T-cell (primary cell): ENCODE results near the gene SLC24A4. TPM values are rescaled to one million over a fixed set of nuclear protein-coding genes. Genes with fewer than 3 reads are reported as not detected.

Experiments
- ATAC-seq, 4 experiments: fragments of 200-7000 bp in 3 of 4; fragments of 150-1000 bp in 1 of 4; cut with Tn5 transposase; replicated peaks in 1 of 4; 1 replicate in 3 of 4; 2 replicates in 1 of 4; pipeline ENCODE4 v1.10.0; 2021; ENCODE audit warnings: moderate library complexity in 3 of 4, mild to moderate bottlenecking in 2 of 4, moderate number of reproducible peaks in 1 of 4
- CTCF ChIA-PET, 2 donors: fragments of 300-600 bp; sonication (Branson Sonifier 250); formaldehyde crosslinking; loops; one replicate each; lab custom pipeline; 2022; ENCODE audit warnings: antibody characterized with exemption in 2 of 2; lab: Charles Lee
- POLR2A ChIA-PET, 2 donors: fragments of 300-600 bp; sonication (Branson Sonifier 250); formaldehyde crosslinking; loops; one replicate each; lab custom pipeline; 2022; ENCODE audit warnings: antibody characterized with exemption in 2 of 2; lab: Charles Lee
- DNase-seq, 35 experiments: peaks; one replicate each; pipeline versions ENCODE4 v3.0.0 to v3.0.0-alpha.2; 2013 to 2023
- H3K27ac ChIP-seq: one replicate; pipeline ENCODE4 v1.5.1; 2013; ENCODE audit warnings: low read length
- H3K27me3 ChIP-seq, 2 experiments: replicated peaks in 1 of 2; 1 replicate in 1 of 2; 2 replicates in 1 of 2; pipeline versions ENCODE4 v1.6.1 to v1.7.0; 2013; ENCODE audit warnings: low read length in 1 of 2, mixed read lengths in 1 of 2; ENCODE audit not compliant: control insufficient read depth in 2 of 2, insufficient read depth in 2 of 2; ENCODE audit errors: extremely low read depth in 1 of 2
- H3K36me3 ChIP-seq, 2 donors: 1 replicate in 1 of 2; 2 replicates in 1 of 2; pipeline versions ENCODE4 v1.6.1 to v1.7.0; 2013; ENCODE audit warnings: low read length in 1 of 2; ENCODE audit not compliant: control insufficient read depth in 2 of 2, insufficient read depth in 1 of 2; ENCODE audit errors: extremely low read depth in 1 of 2
- H3K4me1 ChIP-seq, 2 experiments: 1 replicate in 1 of 2; 2 replicates in 1 of 2; pipeline versions ENCODE4 v1.6.1 to v1.7.0; 2013; ENCODE audit warnings: low read length in 2 of 2, mixed read lengths in 1 of 2; ENCODE audit not compliant: insufficient read depth in 2 of 2, control insufficient read depth in 1 of 2; ENCODE audit errors: extremely low read depth in 1 of 2
- H3K4me3 ChIP-seq, 2 donors: 1 replicate in 1 of 2; 2 replicates in 1 of 2; pipeline versions ENCODE4 v1.5.1 to v1.7.0; 2013; ENCODE audit warnings: mild to moderate bottlenecking in 2 of 2, low read length in 1 of 2, moderate library complexity in 1 of 2; ENCODE audit not compliant: control insufficient read depth in 1 of 2; ENCODE audit errors: extremely low read depth in 1 of 2
- H3K9me3 ChIP-seq: 2 replicates; pipeline ENCODE4 v1.7.0; 2013
- H3K27ac Mint-ChIP-seq, 2 donors: one replicate each; pipeline ENCODE4 v1.8.0; 2020 to 2021; ENCODE audit warnings: mild to moderate bottlenecking in 2 of 2, mixed read lengths in 2 of 2
- H3K27me3 Mint-ChIP-seq, 2 donors: one replicate each; pipeline ENCODE4 v1.8.0; 2021 to 2022; ENCODE audit warnings: mixed read lengths in 2 of 2
- H3K36me3 Mint-ChIP-seq: one replicate; pipeline ENCODE4 v1.8.0; 2021; ENCODE audit warnings: mixed read lengths
- H3K4me1 Mint-ChIP-seq, 3 donors: one replicate each; pipeline ENCODE4 v1.8.0; 2020 to 2022; ENCODE audit warnings: mixed read lengths in 3 of 3, mild to moderate bottlenecking in 1 of 3
- H3K4me3 Mint-ChIP-seq, 3 donors: one replicate each; pipeline ENCODE4 v1.8.0; 2020 to 2022; ENCODE audit warnings: mild to moderate bottlenecking in 3 of 3, mixed read lengths in 3 of 3, moderate library complexity in 3 of 3
- H3K9me3 Mint-ChIP-seq, 3 donors: one replicate each; pipeline ENCODE4 v1.8.0; 2020 to 2022; ENCODE audit warnings: mixed read lengths in 3 of 3
- WGBS: methylation state at CpG from one replicate; pipeline ENCODE4 v1.1.5; 2013; ENCODE audit warnings: missing lambda C conversion rate; ENCODE audit not compliant: insufficient coverage; 5-methylcytosine and 5-hydroxymethylcytosine counted together
- total RNA-seq, 35 experiments: library from RNA in 6 of 35; stranded (reverse) in 6 of 35; fragments of 120-200 nt in 1 of 35; gene quantifications; one replicate each; pipeline versions ENCODE4 v1.2.1 to v1.2.4 and lab custom pipeline; 2013 to 2026

Gene SLC24A4
- under 1 TPM in 2 of 5 donors, not detected in 3; 0.14 to 0.15 TPM for total RNA-seq
- total RNA-seq (2013) = 0.17 TPM
- 0 to 1.8 (median 0.18) reads per million in 29 experiments for total RNA-seq (lab: John Stamatoyannopoulos, UW)

- Histone ChIP-seq H3K4me3 (peak within 1 kb of the TSS in 1 of 2 donors; percentile 42), H3K27ac (no peak within 1 kb of the TSS), H3K27me3 (peaks cover 12 to 47% of the 10 kb centered on the region in 2 experiments), H3K4me1 (peaks cover 0 to 12% of the 10 kb centered on the region in 2 experiments), H3K9me3 (no peaks in the 10 kb centered on the region), H3K36me3 (no peaks in the 10 kb centered on the region)
- Mint-ChIP-seq H3K36me3 (no peaks in the 10 kb centered on the region), H3K4me1 (peaks cover 0 to 12% (median 7%) of the 10 kb centered on the region in 3 donors), H3K9me3 (no peaks in the 10 kb centered on the region), H3K27me3 (peaks cover 46 to 66% of the 10 kb centered on the region in 2 donors), H3K27ac (peak within 1 kb of the TSS in 1 of 2 donors; percentile 17), H3K4me3 (peak within 1 kb of the TSS in 2 of 3 donors; percentile 17 to 68)
- ChIA-PET POLR2A (no interaction called here), CTCF (no interaction called here)
- 2% methylated on average over 99 of the region's 117 CpGs for WGBS
- DNase-seq (peak in 2 of 35 experiments; percentile 1 to 5), ATAC-seq (peak in 2 of 4 experiments; percentile 32 to 36)
These were observed at the start of gene SLC24A4 for GRCh38 chr14:92323011-92323915. TSS of gene SLC24A4 (plus strand) at chr14:92323165. CDS start at chr14:92323831, 666 bp downstream.

GRCh38 chr14:92273166-92273565 lies 49.8 kb upstream of the SLC24A4 start:
- Mint-ChIP-seq H3K4me1 (no peaks in the 10 kb centered on the region), H3K9me3 (no peaks in the 10 kb centered on the region), H3K27me3 (peaks cover 3 to 23% of the 10 kb centered on the region in 2 donors), H3K4me3 (no peak overlapping the region), H3K27ac (no peak overlapping the region), H3K36me3 (no peaks in the 10 kb centered on the region)
- peaks cover 0 to 34% of the 10 kb centered on the region in 2 experiments for H3K27me3 ChIP-seq
- ChIA-PET CTCF (no interaction called here), POLR2A (no interaction called here)
- H3K9me3 ChIP-seq = no peaks in the 10 kb centered on the region
- 40% methylated on average over 1 of the region's 2 CpGs for WGBS
- ATAC-seq (no peak), DNase-seq (no peak)
- H3K4me1 ChIP-seq = no peaks in the 10 kb centered on the region
- no peak overlapping the region for H3K4me3 ChIP-seq
- H3K27ac ChIP-seq = no peak overlapping the region
- no peaks in the 10 kb centered on the region for H3K36me3 ChIP-seq

- ATAC-seq (no peak), DNase-seq (no peak)
- H3K36me3 ChIP-seq = no peaks in the 10 kb centered on the region
- H3K4me3 ChIP-seq = no peak overlapping the region
- WGBS = 61% methylated on average over 2 of the region's 7 CpGs
- H3K27me3 ChIP-seq = peaks cover 0 to 34% of the 10 kb centered on the region in 2 experiments
- H3K36me3 Mint-ChIP-seq = no peaks in the 10 kb centered on the region
- no peaks in the 10 kb centered on the region for H3K4me1 Mint-ChIP-seq
- no peak overlapping the region for H3K27ac Mint-ChIP-seq
- ChIA-PET CTCF (no interaction called here), POLR2A (interaction anchor here in 1 of 2 donors (0.6 kb wide), 1 partner anchor 416 kb away, joined by 3 read pairs; no protein-coding TSS in a partner anchor)
- H3K4me1 ChIP-seq = no peaks in the 10 kb centered on the region
- no peaks in the 10 kb centered on the region for H3K9me3 ChIP-seq
- H3K27me3 Mint-ChIP-seq = peaks cover 3 to 23% of the 10 kb centered on the region in 2 donors
- no peak overlapping the region for H3K4me3 Mint-ChIP-seq
- no peak overlapping the region for H3K27ac ChIP-seq
- no peaks in the 10 kb centered on the region for H3K9me3 Mint-ChIP-seq
These were observed 48.9 kb upstream of the SLC24A4 start for GRCh38 chr14:92274055-92274454.

GRCh38 chr14:92276074-92276473 lies 46.9 kb upstream of the SLC24A4 start:
- Mint-ChIP-seq H3K27me3 (peaks cover 3 to 17% of the 10 kb centered on the region in 2 donors), H3K36me3 (no peaks in the 10 kb centered on the region), H3K27ac (no peak overlapping the region), H3K9me3 (no peaks in the 10 kb centered on the region), H3K4me3 (no peak overlapping the region), H3K4me1 (peaks cover 14 to 18% (median 15%) of the 10 kb centered on the region in 3 donors)
- ATAC-seq (no peak), DNase-seq (no peak)
- H3K4me1 ChIP-seq = peaks cover 8% of the 10 kb centered on the region in 2 experiments
- no peak overlapping the region for H3K27ac ChIP-seq
- H3K27me3 ChIP-seq = peaks cover 0 to 34% of the 10 kb centered on the region in 2 experiments
- no peaks in the 10 kb centered on the region for H3K36me3 ChIP-seq
- 96% methylated on average over 5 of the region's 7 CpGs for WGBS
- POLR2A ChIA-PET = no interaction called here
- CTCF ChIA-PET = no interaction called here
- no peaks in the 10 kb centered on the region for H3K9me3 ChIP-seq
- no peak overlapping the region for H3K4me3 ChIP-seq

- H3K9me3 Mint-ChIP-seq = no peaks in the 10 kb centered on the region
- Histone ChIP-seq H3K4me1 (peaks cover 11 to 13% of the 10 kb centered on the region in 2 experiments), H3K4me3 (no peak overlapping the region), H3K9me3 (no peaks in the 10 kb centered on the region), H3K27ac (no peak overlapping the region), H3K27me3 (peaks cover 0 to 34% of the 10 kb centered on the region in 2 experiments), H3K36me3 (no peaks in the 10 kb centered on the region)
- DNase-seq (no peak), ATAC-seq (no peak)
- POLR2A ChIA-PET = no interaction called here
- H3K4me3 Mint-ChIP-seq = no peak overlapping the region
- H3K4me1 Mint-ChIP-seq = peaks cover 20 to 27% (median 21%) of the 10 kb centered on the region in 3 donors
- WGBS = 76% methylated on average over 3 of the region's 5 CpGs
- no peaks in the 10 kb centered on the region for H3K36me3 Mint-ChIP-seq
- CTCF ChIA-PET = no interaction called here
- peaks cover under 1 to 11% of the 10 kb centered on the region in 2 donors for H3K27me3 Mint-ChIP-seq
- no peak overlapping the region for H3K27ac Mint-ChIP-seq
These were observed 45.9 kb upstream of the SLC24A4 start for GRCh38 chr14:92277031-92277430.

- peaks cover 20 to 27% (median 21%) of the 10 kb centered on the region in 3 donors for H3K4me1 Mint-ChIP-seq
- DNase-seq = peak in 2 of 35 experiments; percentile 3 to 27
- no peaks in the 10 kb centered on the region for H3K9me3 Mint-ChIP-seq
- CTCF ChIA-PET = no interaction called here
- no peaks in the 10 kb centered on the region for H3K9me3 ChIP-seq
- H3K27ac Mint-ChIP-seq = peak overlapping the region; percentile 59 to 75
- peaks cover 11 to 13% of the 10 kb centered on the region in 2 experiments for H3K4me1 ChIP-seq
- peak; percentile 68 to 90 (median 78) for ATAC-seq
- 40% methylated on average over 1 of the region's 4 CpGs for WGBS
- H3K36me3 Mint-ChIP-seq = no peaks in the 10 kb centered on the region
- no peaks in the 10 kb centered on the region for H3K36me3 ChIP-seq
- peaks cover 0 to 3% of the 10 kb centered on the region in 2 donors for H3K27me3 Mint-ChIP-seq
- H3K4me3 ChIP-seq = no peak overlapping the region
- H3K27ac ChIP-seq = peak overlapping the region; percentile 2
- POLR2A ChIA-PET = interaction anchor here (0.5 to 0.6 kb wide), 2 partner anchors 372 to 470 kb away, joined by 3 to 4 read pairs; no protein-coding TSS in a partner anchor
- H3K27me3 ChIP-seq = peaks cover 0 to 19% of the 10 kb centered on the region in 2 experiments
- peak overlapping the region in 1 of 3 donors; percentile 37 for H3K4me3 Mint-ChIP-seq
These were observed 42.3 kb upstream of the SLC24A4 start for GRCh38 chr14:92280554-92281262.
